ENCODE data around the gene NFATC3.

The NFATC3 gene

GRCh38 chr16:68065716-68066305 is 19.4 kb upstream of the NFATC3 start:
- Histone ChIP-seq H3K27ac (ENCODE audit: low read depth, low read length, poor library complexity, severe bottlenecking) (no peak overlapping the region), H3F3A (ENCODE audit: insufficient read depth, low read length) (no peaks in the 10 kb centered on the region), H3K4me3 (ENCODE audit: low read depth, low read length, poor library complexity, severe bottlenecking) (no peak overlapping the region), H3K79me2 (ENCODE audit: insufficient read depth, low read length) (no peaks in the 10 kb centered on the region), H3K36me3 (ENCODE audit: insufficient read depth, low read length) (peaks cover 44% of the 10 kb centered on the region; the same call in 1 of the 2 replicates), H3K27me3 (ENCODE audit: insufficient read depth, low read length) (no peaks in the 10 kb centered on the region), H3K9me3 (ENCODE audit: low read length) (no peaks in the 10 kb centered on the region), H3K4me2 (ENCODE audit: low read length) (no peak overlapping the region), H2AFZ (ENCODE audit: low read length) (no peak overlapping the region), H4K20me1 (ENCODE audit: insufficient read depth, low read length) (no peaks in the 10 kb centered on the region), H3K9ac (ENCODE audit: low read length) (no peak overlapping the region), H3K4me1 (ENCODE audit: insufficient read depth, low read length, severe bottlenecking) (peaks cover 10% of the 10 kb centered on the region), H3K9me2 (ENCODE audit: low read depth, low read length) (no peaks in the 10 kb centered on the region)
- TF ChIP-seq EZH2 (IDR thresholded peaks at IDR 0.05; ENCODE audit: borderline replicate concordance, low read length) (no peak), CTCF (IDR thresholded peaks at IDR 0.05; ENCODE audit: low read length) (no peak)

- Histone ChIP-seq H4K20me1 (ENCODE audit: insufficient read depth, low read length) (no peaks in the 10 kb centered on the region), H3K27ac (ENCODE audit: low read depth, low read length, poor library complexity, severe bottlenecking) (no peak overlapping the region), H3K27me3 (ENCODE audit: insufficient read depth, low read length) (no peaks in the 10 kb centered on the region)
These were observed 18.4 kb upstream of the NFATC3 start for GRCh38 chr16:68066763-68067162.

GRCh38 chr16:68068926-68069325 is 16.2 kb upstream of the NFATC3 start:
- Histone ChIP-seq H3K4me1 (ENCODE audit: insufficient read depth, low read length, severe bottlenecking) (peaks cover 21% of the 10 kb centered on the region), H3K9me2 (ENCODE audit: low read depth, low read length) (no peaks in the 10 kb centered on the region), H2AFZ (ENCODE audit: low read length) (no peak overlapping the region), H3F3A (ENCODE audit: insufficient read depth, low read length) (no peaks in the 10 kb centered on the region), H4K20me1 (ENCODE audit: insufficient read depth, low read length) (no peaks in the 10 kb centered on the region), H3K4me3 (ENCODE audit: low read depth, low read length, poor library complexity, severe bottlenecking) (no peak overlapping the region), H3K9ac (ENCODE audit: low read length) (no peak overlapping the region), H3K4me2 (ENCODE audit: low read length) (no peak overlapping the region), H3K27me3 (ENCODE audit: insufficient read depth, low read length) (no peaks in the 10 kb centered on the region), H3K27ac (ENCODE audit: low read depth, low read length, poor library complexity, severe bottlenecking) (no peak overlapping the region), H3K36me3 (ENCODE audit: insufficient read depth, low read length) (peaks cover 57% of the 10 kb centered on the region), H3K79me2 (ENCODE audit: insufficient read depth, low read length) (no peaks in the 10 kb centered on the region), H3K9me3 (ENCODE audit: low read length) (no peaks in the 10 kb centered on the region)
- TF ChIP-seq CTCF (IDR thresholded peaks at IDR 0.05; ENCODE audit: low read length) (no peak), EZH2 (IDR thresholded peaks at IDR 0.05; ENCODE audit: borderline replicate concordance, low read length) (no peak)

More at GRCh38 chr16:68066763-68067162, 18.4 kb upstream of the NFATC3 start:
- Histone ChIP-seq H3K9me3 (ENCODE audit: low read length) (no peaks in the 10 kb centered on the region), H2AFZ (ENCODE audit: low read length) (no peak overlapping the region), H3K79me2 (ENCODE audit: insufficient read depth, low read length) (no peaks in the 10 kb centered on the region), H3K4me3 (ENCODE audit: low read depth, low read length, poor library complexity, severe bottlenecking) (no peak overlapping the region), H3K4me2 (ENCODE audit: low read length) (no peak overlapping the region), H3F3A (ENCODE audit: insufficient read depth, low read length) (no peaks in the 10 kb centered on the region), H3K9ac (ENCODE audit: low read length) (no peak overlapping the region), H3K9me2 (ENCODE audit: low read depth, low read length) (no peaks in the 10 kb centered on the region), H3K4me1 (ENCODE audit: insufficient read depth, low read length, severe bottlenecking) (peaks cover 17% of the 10 kb centered on the region), H3K36me3 (ENCODE audit: insufficient read depth, low read length) (peaks cover 49% of the 10 kb centered on the region)
- no peak for TF ChIP-seq EZH2 (IDR thresholded peaks at IDR 0.05; ENCODE audit: borderline replicate concordance, low read length)
- TF ChIP-seq CTCF (IDR thresholded peaks at IDR 0.05; ENCODE audit: low read length), result no peak
